Head of caudate nucleus (tissue), 42 donors: ENCODE data around the gene UNC80.
"Not testable (repeated sequence)": the region's sequence is repeated elsewhere in the genome, so short reads cannot be mapped to it uniquely, and the experiment has no call there.

Experiments
- DNase-seq, 42 donors: peaks; one replicate each; pipeline versions ENCODE4 v3.0.0 to v3.0.0-alpha.2; 2020 to 2021; ENCODE audit warnings: mixed read lengths in 7 of 42
- intact Hi-C: fragments of 100-400 bp; cut with DNase I; formaldehyde crosslinking; loops from one replicate; pipeline ENCODE4 v1.15.0; 2022

UNC80 gene

GRCh38 chr2:209791151-209791550, 19.5 kb downstream of the UNC80 start:
- intact Hi-C loops, result no loop called here
- DNase-seq, result no peak

GRCh38 chr2:209795425-209795824, 23.8 kb downstream of the UNC80 start:
- DNase-seq, intact Hi-C loops: not testable (repeated sequence)

- DNase-seq, result no peak
- intact Hi-C loops, result no loop called here
Observed at GRCh38 chr2:209805351-209805750, 33.7 kb downstream of the UNC80 start.

- DNase-seq, result peak in 6 of 42 donors; percentile 5 to 45 (median 24)
- intact Hi-C loops, result no loop called here
Observed at GRCh38 chr2:209806318-209806717, 34.7 kb downstream of the UNC80 start.

GRCh38 chr2:209808521-209808920, 36.9 kb downstream of the UNC80 start:
- intact Hi-C loops, result no loop called here
- no peak for DNase-seq

- intact Hi-C loops, result no loop called here
- no peak for DNase-seq
Observed at GRCh38 chr2:209809256-209809655, 37.6 kb downstream of the UNC80 start.

- no peak for DNase-seq
- intact Hi-C loops, result no loop called here
Observed at GRCh38 chr2:209817844-209818271, 46.2 kb downstream of the UNC80 start.

GRCh38 chr2:209818939-209819338, 47.3 kb downstream of the UNC80 start:
- intact Hi-C loops, result no loop called here
- DNase-seq, result no peak

- intact Hi-C loops, result no loop called here
Observed at GRCh38 chr2:209821806-209822205, 50.2 kb downstream of the UNC80 start.

GRCh38 chr2:209823484-209823883, 51.9 kb downstream of the UNC80 start:
- no peak for DNase-seq
- intact Hi-C loops, result no loop called here

More at GRCh38 chr2:209821806-209822205, 50.2 kb downstream of the UNC80 start:
- no peak for DNase-seq

- intact Hi-C loops, result no loop called here
- DNase-seq, result no peak
Observed at GRCh38 chr2:209824391-209824790, 52.8 kb downstream of the UNC80 start.

GRCh38 chr2:209830722-209831465, 59.3 kb downstream of the UNC80 start:
- DNase-seq, result no peak
- intact Hi-C loops, result no loop called here

GRCh38 chr2:209834767-209835166, 63.1 kb downstream of the UNC80 start:
- DNase-seq, result no peak
- intact Hi-C loops, result no loop called here

GRCh38 chr2:209840434-209840833, 68.8 kb downstream of the UNC80 start:
- DNase-seq, result no peak
- intact Hi-C loops, result no loop called here

GRCh38 chr2:209845666-209846065, 74.0 kb downstream of the UNC80 start:
- DNase-seq, result no peak
- intact Hi-C loops, result no loop called here

GRCh38 chr2:209864716-209865295, 93.2 kb downstream of the UNC80 start:
- intact Hi-C loops, result no loop called here
- DNase-seq, result no peak

- intact Hi-C loops, result no loop called here
- no peak for DNase-seq
Observed at GRCh38 chr2:209868271-209868994, 96.8 kb downstream of the UNC80 start.

GRCh38 chr2:209870067-209870466, 98.4 kb downstream of the UNC80 start:
- no peak for DNase-seq
- intact Hi-C loops, result no loop called here

GRCh38 chr2:209872675-209873074, 101.0 kb downstream of the UNC80 start:
- DNase-seq, result peak in 40 of 42 donors; percentile 11 to 78 (median 52)
- intact Hi-C loops, result no loop called here

GRCh38 chr2:209875270-209875669, 103.6 kb downstream of the UNC80 start:
- intact Hi-C loops, result no loop called here
- DNase-seq, result no peak
